22Rv1 (cell line): ENCODE results near the gene DDX27.

Experiments used
- CTCF ChIP-seq: fragments of 450-650 bp; IDR thresholded peaks from 2 replicates; pipeline ENCODE4 v1.5.1; 2017; ENCODE audit warnings: mild to moderate bottlenecking
- ZFX ChIP-seq: fragments of 450-650 bp; IDR thresholded peaks from 2 replicates; pipeline ENCODE4 v1.6.1; 2017; ENCODE audit warnings: antibody characterized with exemption, borderline replicate concordance

- TF ChIP-seq CTCF (peak; percentile 29), ZFX (no peak)
Measured at GRCh38 chr20:49278036-49278817, 59.0 kb downstream of the DDX27 start, which contains the start of gene ZNFX1.
